RKO (cell line): Measurements from ENCODE around the gene FER.
A peak's percentile ranks its signal among the peaks of the same experiment; 100 is the strongest.
"Not testable (repeated sequence)": the region's sequence is repeated elsewhere in the genome, so short reads cannot be mapped to it uniquely, and the experiment has no call there.

ENCODE experiments used
- DNase-seq: peaks from one replicate; pipeline ENCODE4 v3.0.0-alpha.2; 2016; ENCODE audit warnings: low spot score

Gene FER

GRCh38 chr5:108747774-108748400 lies at the start of gene FER:
Gene FER, plus strand, starts transcription at chr5:108747897. Its CDS starts 50,286 bp downstream, at chr5:108798183.
- peak; percentile 94 for DNase-seq

DNA sequence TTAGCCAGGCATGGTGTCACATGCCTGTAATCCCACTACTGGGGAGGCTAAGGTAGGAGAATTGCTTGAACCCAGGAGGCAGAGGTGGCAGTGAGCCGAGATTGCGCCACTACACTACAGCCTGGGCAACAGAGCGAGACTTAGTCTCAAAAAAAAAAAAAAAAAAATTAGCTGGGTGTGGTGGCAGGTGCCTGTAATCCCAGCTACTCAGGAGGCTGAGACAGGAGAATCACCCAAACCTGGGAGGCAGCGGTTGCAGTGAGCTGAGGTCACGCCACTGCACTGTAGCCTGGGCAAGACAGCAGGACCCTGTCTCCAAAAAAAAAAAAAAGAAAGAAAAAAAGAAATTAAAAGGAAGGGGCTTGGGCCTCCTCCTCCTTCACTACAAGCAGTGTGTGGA lies 47.3 kb upstream of the FER start:
- not testable (repeated sequence) for DNase-seq

GRCh38 chr5:108700930-108701329 lies 46.8 kb upstream of the FER start:
- DNase-seq, result no peak

- no peak for DNase-seq
These were observed 45.2 kb upstream of the FER start for GRCh38 chr5:108702546-108702945.

- no peak for DNase-seq
These were observed 44.4 kb upstream of the FER start for GRCh38 chr5:108703313-108703712.

DNA sequence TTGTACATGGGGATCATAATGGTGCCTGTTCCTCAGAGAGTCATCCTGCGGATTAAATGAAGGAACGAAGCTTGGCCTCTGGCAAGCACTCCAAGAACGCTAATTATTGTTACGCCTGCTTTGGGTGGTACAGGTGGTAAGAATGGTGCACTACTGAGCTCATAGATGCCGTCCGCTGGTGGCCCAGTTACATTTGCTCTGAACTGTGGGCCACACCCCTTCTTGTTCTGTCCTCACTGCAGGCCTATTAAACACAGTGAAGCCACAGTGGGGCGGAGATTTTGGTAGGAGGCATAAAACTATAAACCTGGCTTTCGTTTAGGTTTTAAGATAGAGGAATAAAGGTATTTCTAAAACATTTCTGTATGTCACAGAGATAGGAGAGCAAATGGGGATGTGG lies 40.6 kb upstream of the FER start:
- no peak for DNase-seq

DNA sequence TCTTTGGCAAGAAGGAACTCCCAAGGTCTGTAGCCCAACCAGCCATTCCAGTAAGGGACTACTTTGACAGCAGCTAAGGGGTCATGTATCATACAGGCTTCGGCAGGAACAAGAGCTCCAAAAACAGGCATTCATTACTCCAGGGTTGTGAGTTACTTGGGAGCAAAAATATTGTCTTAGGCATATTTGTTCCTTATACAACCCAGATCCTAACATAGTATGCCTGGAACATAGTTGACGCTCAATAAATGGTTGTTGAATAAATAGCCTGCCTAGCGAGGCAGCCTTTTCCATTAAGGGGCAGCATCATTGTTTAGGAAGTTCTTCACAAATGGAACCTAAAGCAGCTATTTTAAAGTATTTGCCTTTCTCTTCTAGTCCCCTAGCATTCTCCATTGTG lies 35.8 kb upstream of the FER start:
- no peak for DNase-seq

GRCh38 chr5:108715408-108715807 lies 32.3 kb upstream of the FER start:
- DNase-seq, result no peak

DNA sequence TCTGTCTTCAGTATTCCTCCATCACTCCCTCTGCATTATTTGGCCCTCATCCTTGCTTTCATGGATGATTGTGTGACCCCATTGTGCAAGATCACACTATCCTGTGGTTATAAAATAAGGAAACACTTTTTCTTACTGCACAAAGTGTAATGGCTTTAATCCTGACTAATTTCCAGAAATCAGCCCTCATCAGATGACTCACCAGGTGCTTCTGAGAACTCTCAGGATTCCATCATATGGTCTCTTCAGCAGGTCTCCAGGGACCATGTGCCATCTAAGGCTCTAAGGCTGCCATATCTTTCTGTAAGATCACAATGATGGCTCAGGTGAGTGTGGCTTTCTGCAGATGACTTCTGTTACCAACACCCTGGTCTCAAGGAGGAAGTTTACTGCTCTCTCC lies 27.3 kb upstream of the FER start:
- DNase-seq, result peak; percentile 11

DNA sequence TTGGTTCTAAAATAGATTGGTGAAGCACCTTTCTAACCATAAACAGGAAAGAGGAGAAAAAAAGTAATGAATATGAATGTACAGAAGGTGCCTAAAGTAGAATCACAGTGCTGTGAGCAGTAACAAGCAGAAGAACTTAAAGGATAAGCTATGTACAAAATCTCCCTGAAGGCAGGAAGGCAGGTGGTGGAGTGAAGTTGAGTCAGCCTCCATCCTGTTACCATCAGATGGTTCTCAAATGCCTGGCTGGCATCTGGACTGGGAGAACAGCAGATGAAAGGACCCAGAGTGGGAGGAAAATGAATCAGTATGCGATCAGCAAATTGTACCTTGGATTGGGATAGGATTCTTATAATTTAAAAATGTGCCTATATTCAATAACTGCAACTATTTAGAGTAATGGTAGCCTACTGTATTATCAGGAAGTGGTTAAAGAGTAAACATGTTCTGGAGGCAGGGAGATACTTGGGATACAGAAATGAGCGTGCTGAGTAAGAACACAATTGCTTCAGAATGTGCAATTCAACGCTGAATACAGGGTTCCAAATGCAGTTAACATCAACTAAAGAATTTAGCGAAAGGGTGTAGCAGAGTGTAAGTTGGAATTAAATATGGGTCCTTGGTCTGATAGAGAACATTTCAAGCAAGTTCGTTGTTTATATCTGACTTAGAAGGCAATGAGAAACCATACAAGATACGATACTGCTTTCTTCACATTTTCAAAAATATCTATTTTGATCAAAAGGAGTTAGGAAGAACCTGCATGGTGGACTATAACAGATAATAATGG lies 21.1 kb upstream of the FER start:
- peak; percentile 49 for DNase-seq

DNA sequence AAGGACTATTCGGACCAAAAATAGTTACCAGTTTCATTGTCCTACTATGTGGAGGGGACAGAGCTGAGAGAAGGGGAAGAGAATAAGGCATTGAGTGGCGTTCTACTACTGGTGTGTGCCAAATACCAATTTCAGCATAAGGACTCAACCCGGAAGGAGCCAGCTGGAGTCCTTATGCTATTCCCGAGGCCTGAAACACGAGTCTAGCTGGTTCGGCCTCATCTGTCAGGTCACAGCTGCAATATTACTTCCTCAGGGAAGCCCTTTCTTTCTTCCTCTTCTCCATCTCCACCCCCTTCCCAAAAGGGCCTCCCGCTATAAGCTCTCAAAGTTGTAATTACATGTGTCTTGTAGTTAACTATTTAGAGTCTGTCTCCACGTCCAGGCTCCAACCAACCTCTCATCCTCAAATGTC lies 20.5 kb upstream of the FER start:
- no peak for DNase-seq

- peak; percentile 92 for DNase-seq
These were observed 19.8 kb upstream of the FER start for GRCh38 chr5:108727651-108728565.

GRCh38 chr5:108728566-108729241 lies 19.0 kb upstream of the FER start:
- no peak for DNase-seq

GRCh38 chr5:108729242-108729615 lies 18.5 kb upstream of the FER start:
- DNase-seq, result no peak

DNA sequence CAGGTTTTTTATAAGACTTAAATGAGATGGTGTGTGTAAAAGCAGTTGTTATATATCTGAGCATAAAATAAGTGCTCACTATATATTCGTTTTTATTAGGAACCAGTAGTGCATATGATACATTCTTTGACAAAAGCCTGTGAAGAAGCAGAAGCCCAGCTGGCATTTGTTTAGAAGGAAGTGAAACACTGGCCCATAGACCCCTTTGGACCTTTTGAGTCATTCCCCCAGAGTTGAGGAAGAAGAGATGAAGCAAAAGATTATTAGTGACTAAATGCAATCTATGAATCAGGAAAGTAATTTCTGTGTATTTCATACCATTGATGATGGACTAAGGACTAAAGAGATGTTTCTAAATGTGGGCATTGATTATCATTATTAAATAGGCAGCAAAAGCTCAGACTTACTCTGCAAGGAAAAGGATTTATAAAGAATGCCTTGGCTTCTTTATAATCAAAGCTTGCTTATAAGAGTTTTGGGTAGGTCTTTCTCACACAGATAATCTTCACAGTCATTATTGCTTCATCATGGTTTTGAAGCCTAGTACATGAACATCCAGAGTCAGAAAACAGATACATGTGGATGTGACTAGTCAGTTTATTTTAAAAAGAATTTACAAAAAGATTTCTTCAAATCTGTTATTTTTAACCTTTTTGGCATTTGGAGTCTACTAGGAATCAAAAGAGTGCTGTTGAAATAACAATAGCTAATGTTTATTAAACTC lies 16.9 kb upstream of the FER start:
- DNase-seq, result no peak

DNA sequence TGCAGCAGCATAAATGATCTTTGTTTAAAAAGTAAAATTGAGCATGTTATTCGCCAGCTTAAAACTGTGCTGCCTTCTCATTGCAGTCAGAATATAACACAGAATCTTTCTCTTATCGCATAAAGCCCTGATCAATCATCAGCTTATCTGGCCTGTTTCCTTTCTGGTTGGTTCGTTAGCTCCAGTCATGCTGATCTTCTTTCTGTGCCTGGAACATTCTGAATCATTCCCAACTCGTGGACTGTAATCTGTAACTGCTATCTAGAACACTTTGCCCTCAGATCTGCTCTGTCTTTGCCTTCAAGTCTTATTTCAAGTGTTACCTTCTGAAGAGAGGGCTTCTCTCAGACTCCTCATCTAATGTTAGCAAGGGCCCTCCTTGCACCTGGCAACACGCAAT lies 11.9 kb upstream of the FER start:
- DNase-seq, result no peak

- no peak for DNase-seq
These were observed 10.8 kb upstream of the FER start for GRCh38 chr5:108736855-108737254.

DNA sequence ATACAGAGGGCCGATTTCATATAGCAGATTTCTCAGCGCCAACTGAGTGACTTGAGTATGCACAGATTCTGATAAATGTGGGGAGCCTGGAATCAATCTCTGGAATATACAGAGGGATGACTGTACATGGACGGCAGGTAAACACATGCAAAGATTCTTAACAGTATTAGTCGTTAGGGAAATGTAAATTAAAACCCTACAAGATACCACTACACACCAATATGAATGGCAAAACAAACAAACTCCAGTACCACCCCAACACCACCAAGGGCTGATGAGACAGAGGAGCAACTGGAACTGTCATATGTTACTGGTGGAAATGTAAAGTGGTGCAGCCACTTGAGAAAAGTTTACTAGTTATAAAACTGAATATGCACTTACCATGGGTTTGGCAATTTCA lies 8.3 kb upstream of the FER start:
- DNase-seq, result no peak

- no peak for DNase-seq
These were observed 7.8 kb upstream of the FER start for GRCh38 chr5:108739906-108740305.

DNA sequence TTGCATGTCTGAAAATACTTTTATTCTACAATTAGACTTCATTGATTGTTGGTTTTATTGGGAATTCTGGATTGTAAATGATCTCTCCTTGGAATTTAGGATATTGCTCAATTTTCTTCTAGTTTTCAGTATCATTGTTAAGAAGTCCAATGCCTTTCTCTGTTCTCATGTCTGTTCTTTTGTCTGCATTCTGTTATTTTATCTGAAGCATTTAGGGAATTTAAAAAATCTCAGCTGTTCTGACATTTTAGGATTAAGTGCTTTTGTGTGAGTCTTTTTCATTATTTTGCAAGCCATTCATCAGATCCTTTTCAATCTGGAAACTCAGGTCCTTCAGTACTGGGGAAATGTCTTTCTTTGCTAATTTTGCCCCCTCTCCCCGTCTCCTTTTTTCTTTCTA lies 4.4 kb upstream of the FER start:
- DNase-seq, result no peak

DNA sequence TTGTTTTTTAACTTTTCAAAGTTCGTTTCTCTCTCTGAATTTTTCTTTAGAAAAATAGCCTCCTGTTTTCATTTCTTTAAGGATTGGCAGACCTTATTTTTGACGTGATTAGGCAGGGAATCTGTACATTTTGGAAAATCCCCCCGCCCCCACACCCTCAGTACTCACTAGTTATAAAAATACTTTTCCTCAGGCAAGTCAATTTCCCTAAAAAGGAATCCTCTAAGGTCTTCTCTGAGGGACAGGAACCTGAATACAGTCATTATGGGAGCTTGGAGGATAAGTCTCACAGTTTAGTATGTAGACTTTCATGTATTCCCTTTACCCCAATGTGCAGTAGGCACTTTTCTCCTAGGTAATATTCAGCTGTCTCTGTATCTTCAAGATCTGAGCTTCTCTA lies 3.9 kb upstream of the FER start:
- DNase-seq, result no peak
